GM19395 (cell line): ENCODE measurements around the gene GSTCD.
"Not testable (repeated sequence)": the region's sequence is repeated elsewhere in the genome, so short reads cannot be mapped to it uniquely, and the experiment has no call there.

Source experiments
- ATAC-seq: cut with Tn5 transposase; IDR thresholded peaks from one replicate; pipeline ENCODE4 v1.9.1; 2021; ENCODE audit warnings: mild to moderate bottlenecking, moderate library complexity; ENCODE audit not compliant: unreplicated experiment

GSTCD gene, protein sequence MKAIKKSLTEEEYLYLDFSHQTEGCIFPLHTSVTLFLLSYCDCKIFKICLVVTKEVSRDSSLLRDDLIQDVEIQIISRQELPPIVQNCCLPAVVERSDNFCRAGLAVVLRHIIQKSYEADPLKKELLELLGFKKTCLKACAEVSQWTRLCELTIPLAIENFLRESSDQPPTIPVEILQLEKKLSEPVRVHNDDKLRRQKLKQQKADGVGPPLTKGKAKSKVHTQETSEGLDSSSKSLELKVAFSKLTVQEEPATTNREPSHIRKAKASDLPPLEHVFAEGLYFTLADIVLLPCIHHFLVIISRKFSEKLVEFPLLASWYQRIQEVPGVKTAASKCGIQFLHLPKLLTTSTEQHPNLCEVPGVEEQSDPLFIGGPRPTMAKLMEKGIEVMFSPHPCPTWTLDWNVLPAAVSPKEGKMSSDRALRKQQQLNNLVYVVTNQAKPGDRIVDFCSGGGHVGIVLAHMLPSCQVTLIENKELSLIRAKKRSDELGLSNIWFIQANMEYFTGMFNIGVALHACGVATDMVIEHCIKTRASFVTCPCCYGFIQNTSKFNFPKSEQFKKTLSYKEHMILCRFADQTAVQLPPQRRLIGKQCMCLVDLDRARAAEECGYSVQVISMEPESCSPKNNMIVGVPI

DNA sequence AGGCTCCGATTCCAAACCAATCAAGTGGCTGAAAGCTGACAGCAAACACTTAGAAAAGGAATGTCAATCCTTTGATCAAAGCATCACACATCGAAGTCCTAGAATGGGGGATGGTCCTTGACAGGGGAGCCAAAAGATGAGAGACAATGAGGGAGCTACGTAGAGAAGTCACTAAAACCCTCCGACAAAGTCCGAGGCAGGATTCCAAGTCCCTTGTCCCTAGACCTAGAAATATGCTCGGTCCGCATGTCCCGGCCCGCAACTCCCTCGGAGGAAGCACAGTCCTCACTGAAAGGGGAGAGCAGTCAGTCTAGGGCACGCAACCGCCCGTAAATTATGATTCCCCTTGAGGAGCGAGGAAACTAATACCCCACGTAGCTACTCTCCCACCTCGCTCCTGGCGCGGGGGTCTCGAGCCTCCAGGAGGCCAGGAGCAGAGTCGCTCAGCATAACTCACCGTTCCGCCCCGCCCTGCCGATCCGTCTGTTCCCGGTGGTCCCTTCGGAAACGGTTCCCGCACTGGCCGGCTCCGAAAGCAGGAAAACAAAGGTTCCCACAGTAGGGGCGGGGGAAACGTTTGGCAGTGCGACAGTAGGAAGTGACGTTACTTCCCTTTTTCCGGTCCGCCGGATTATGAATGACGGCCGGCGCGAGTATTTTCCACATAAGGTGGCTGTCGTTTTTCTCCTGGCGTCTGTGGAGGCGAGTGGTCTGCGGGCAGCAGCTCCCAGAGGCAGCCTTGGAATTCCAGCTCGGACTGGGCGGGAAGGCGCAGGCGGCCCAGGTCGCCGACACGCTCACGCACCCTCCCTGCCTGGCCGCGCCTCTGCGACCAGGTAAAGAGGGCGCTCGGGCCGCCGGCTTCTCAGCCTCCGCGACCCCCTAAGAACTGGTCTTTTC, at the start of gene GSTCD, which contains the start of gene INTS12:
TSS of gene GSTCD (plus strand) at position 604 of the 900 bp plus-strand sequence. CDS start 8,830 bp downstream, outside the sequence.
TSS of gene INTS12 (minus strand) at position 509 of the 900 bp plus-strand sequence. CDS start 8,684 bp downstream, outside the sequence.
- peak; percentile 86 for ATAC-seq

GRCh38 chr4:105659190-105659589, 49.4 kb upstream of the GSTCD start:
- no peak for ATAC-seq

DNA sequence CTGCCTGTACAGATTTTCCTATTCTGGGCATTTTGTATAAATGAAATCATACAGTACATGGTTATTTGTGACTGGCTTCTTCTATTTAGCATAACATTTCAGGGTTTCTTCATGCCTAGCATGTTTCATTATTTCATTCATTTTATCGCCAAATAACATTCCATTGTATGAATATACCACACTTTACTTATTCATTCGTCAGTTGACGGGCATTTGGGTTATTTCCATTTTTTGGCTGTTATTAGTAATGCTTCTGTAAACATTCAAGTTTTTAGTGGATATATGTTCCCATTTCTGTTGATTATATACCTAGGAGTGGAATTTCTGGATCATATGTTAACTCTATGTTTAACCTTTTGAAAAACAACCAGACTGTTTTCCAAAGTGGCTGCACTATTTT, 47.6 kb upstream of the GSTCD start:
- no peak for ATAC-seq

DNA sequence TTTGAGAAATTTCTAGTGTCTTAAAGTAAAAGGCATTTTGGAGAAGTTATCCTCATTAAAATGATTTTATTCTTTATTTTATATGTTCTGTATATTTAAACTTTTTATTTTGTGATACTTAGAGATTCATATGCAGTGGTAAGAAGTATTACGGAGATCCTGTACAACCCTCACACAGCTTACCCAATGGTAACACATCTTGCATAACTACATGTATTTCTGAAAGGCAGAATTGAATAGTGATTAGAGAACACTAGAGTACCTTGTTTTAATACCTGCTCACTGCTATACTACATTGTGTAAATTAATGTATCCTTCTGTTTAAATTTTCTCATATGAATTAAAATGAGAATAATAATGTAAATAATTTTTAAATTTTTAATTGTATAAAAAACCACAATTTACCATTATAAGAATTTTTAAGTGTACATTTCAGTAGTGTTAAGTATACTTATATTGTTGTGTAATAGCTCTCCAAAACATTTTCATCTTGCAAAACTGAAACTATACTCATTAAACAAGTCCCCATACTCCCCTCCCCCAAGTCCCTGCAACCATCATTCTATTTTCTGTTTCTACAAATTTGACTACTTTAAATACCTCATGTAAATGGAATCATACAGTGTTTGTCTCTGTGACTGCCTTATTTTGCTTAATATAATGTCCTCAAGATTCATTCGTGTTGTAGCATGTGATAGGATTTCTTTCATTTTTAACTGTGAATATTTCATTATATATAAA, 45.5 kb upstream of the GSTCD start:
- ATAC-seq: no peak

DNA sequence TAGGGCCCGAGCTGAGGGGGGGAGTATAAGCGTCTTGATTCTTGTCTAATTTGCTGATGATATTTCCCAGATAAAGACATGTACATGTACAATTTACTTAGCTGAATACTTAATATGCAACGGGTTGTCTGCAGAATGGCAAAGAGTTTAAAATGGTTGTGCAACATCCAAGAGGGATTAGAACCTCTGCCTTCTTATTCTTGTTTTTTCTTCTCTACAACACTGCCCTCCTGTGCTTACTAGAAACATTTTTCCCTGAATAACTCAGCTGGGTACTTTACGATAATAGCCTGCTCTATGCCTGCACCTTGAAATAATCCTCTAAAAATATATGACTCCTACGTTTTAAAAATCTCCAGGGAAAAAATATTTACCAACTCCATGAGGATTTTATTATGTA, 41.9 kb upstream of the GSTCD start:
- no peak for ATAC-seq

DNA sequence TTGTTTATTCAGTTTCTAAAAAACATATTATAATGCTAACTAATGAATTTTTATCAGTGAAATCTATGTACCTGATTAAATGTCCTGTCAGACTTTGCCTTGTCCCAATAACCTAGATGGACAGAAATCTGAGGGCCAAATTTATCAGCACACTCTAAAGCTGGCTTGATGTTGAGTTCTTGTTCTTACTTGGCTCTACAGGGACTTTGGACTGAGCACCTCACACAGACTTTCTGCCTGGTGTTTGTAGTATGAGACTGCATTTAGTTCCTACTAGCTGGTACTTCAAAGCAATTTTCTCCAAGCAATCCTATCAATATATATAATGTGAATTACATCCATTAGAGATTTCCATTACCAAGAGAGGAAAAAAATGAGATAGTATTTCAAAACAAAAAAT, 37.9 kb upstream of the GSTCD start:
- no peak for ATAC-seq

DNA sequence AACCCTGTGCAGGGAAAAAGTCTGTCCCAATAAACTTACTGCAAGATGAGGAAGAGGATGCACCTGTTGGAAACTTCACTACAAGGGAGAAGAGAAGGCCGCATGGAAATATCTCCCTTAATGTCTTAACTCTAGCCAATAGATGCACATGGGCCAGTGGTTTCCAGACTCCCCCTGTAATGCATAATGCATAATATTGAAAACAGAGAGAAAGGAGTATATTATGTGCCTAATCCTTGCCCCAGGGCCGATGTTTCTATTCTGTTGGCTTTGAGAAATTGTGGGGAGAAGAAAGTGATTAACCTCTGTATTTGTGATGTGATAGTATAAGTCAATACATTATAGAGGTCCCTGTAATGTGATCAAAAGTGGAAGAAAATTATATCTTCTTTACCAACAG, 37.3 kb upstream of the GSTCD start:
- ATAC-seq: no peak

DNA sequence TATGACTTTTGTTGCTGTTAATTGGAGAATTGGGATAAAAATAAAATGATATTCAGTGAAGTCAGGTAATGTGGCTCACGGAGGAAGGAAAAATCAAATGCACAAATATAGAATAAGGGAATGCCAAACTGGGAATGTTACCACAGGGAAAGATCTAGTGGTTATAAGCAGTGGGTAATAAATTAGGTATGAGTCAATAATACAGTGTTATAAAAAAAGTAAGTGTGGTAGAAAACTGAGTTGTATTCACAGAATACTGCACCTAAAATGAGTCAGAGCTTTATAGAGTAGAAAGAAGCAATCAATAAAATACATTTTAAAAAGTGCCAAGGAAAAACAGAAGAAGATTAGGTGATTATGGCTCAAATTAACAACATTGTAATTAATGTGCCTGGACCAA, 34.6 kb upstream of the GSTCD start:
- ATAC-seq: no peak

DNA sequence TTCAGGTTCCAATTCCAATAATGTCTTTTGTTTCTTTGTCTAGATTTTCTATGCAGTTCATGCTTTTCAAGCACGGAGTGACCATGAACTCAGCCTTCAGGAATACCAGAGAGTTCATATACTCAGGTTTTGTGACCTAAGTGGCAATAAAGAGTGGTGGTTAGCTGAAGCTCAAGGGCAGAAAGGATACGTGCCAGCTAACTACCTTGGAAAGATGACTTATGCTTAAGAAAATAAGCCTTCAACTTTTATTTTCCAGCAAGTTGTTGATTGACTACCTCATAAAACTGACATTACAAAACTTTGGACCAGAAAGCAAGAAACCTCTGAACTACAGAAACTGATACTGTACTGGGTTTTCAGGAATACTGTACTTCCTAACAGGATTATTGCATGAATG, 30.9 kb upstream of the GSTCD start:
- no peak for ATAC-seq

- no peak for ATAC-seq
These were observed 29.4 kb upstream of the GSTCD start for GRCh38 chr4:105679186-105679585.

- ATAC-seq: no peak
These were observed 25.5 kb upstream of the GSTCD start for GRCh38 chr4:105683038-105683437.

- no peak for ATAC-seq
These were observed 22.0 kb upstream of the GSTCD start for GRCh38 chr4:105686571-105686970.

DNA sequence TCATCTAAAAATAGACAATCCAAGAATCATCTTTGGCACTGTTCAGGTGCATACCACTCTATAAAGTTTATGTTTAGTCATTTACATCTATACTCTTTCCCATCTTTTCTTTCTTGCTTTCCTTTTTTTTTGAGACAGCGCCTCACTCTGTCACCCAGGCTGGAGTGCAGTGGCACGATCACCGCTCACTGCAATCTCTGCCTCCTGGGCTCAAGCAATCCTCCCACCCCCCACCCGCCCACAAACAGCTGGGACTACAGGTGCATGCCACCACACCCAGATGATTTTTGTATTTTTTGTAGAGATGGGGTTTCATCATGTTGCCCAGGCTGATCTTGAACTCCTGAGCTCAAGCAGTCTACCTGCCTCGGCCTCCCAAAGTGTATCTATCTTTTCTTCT, 13.8 kb upstream of the GSTCD start:
- ATAC-seq: not testable (repeated sequence)

- ATAC-seq: not testable (repeated sequence)
These were observed 12.8 kb upstream of the GSTCD start for GRCh38 chr4:105695832-105696231.

- ATAC-seq: no peak
These were observed 10.0 kb upstream of the GSTCD start for GRCh38 chr4:105698607-105699006.

GRCh38 chr4:105707782-105708180, 803 bp upstream of the GSTCD start:
- no peak for ATAC-seq

- peak; percentile 43 for ATAC-seq
These were observed 482 bp downstream of the GSTCD start for GRCh38 chr4:105709081-105709450.

GRCh38 chr4:105710012-105710600, 1.5 kb downstream of the GSTCD start:
- ATAC-seq: no peak

- no peak for ATAC-seq
These were observed 2.1 kb downstream of the GSTCD start for GRCh38 chr4:105710678-105711077.

- ATAC-seq: no peak
These were observed 4.2 kb downstream of the GSTCD start for GRCh38 chr4:105712766-105713165.
